K562 (cell line): ENCODE measurements around the gene RBM28. TPM values are rescaled to one million over a fixed set of nuclear protein-coding genes. Genes with fewer than 3 reads are reported as not detected.
A peak's percentile ranks its signal among the peaks of the same experiment; 100 is the strongest.

ENCODE experiments used
- ARHGAP35 ChIP-seq: fragments of 450-650 bp; IDR thresholded peaks from 2 replicates; pipeline ENCODE4 v1.6.1; 2018; ENCODE audit not compliant: partially characterized antibody
- CTBP1 ChIP-seq: fragments of 450-650 bp; IDR thresholded peaks from 2 replicates; pipeline ENCODE4 v1.6.1; 2016; ENCODE audit warnings: borderline replicate concordance
- ESRRA ChIP-seq: fragments of 450-650 bp; IDR thresholded peaks from 2 replicates; pipeline ENCODE4 v1.6.1; 2014; ENCODE audit warnings: low read depth, mild to moderate bottlenecking, moderate library complexity, borderline replicate concordance
- HLTF ChIP-seq: fragments of 450-650 bp; IDR thresholded peaks from 2 replicates; pipeline ENCODE4 v1.6.1; 2016
- MAFF ChIP-seq: IDR thresholded peaks from 2 replicates; pipeline ENCODE4 v1.6.1; 2012; ENCODE audit warnings: low read length, improper control_type of control experiment
- MAFK ChIP-seq: IDR thresholded peaks from 2 replicates; pipeline ENCODE4 v1.6.1; 2011; ENCODE audit warnings: low read length, improper control_type of control experiment
- MTA1 ChIP-seq: fragments of 450-650 bp; IDR thresholded peaks from 2 replicates; pipeline ENCODE4 v1.6.1; 2017; ENCODE audit warnings: borderline replicate concordance
- NFIC ChIP-seq: fragments of 450-650 bp; IDR thresholded peaks from 2 replicates; pipeline ENCODE4 v1.6.1; 2017; ENCODE audit warnings: mild to moderate bottlenecking, inconsistent platforms
- PRPF4 ChIP-seq: fragments of 200-400 bp; formaldehyde crosslinking; IDR thresholded peaks from one replicate; pipeline ENCODE4 v1.6.1; 2017; ENCODE audit warnings: low read length, low read depth, mild to moderate bottlenecking; ENCODE audit not compliant: insufficient read depth, poor library complexity, severe bottlenecking
- SAFB ChIP-seq: fragments of 200-400 bp; formaldehyde crosslinking; IDR thresholded peaks from 2 replicates; pipeline ENCODE4 v1.6.1; 2017; ENCODE audit warnings: low read depth, low read length, borderline replicate concordance
- SMARCE1 ChIP-seq: fragments of 450-650 bp; IDR thresholded peaks from 2 replicates; pipeline ENCODE4 v1.7.1; 2016; ENCODE audit warnings: mild to moderate bottlenecking
- TAL1 ChIP-seq: fragments of 450-650 bp; IDR thresholded peaks from 2 replicates; pipeline ENCODE4 v1.6.1; 2016; ENCODE audit warnings: mild to moderate bottlenecking
- TCF3 ChIP-seq: sonication (generic); formaldehyde crosslinking; IDR thresholded peaks from 2 replicates; pipeline ENCODE4 v1.4.0; 2020; ENCODE audit warnings: mild to moderate bottlenecking, missing genetic modification reagents
- ZNF408 ChIP-seq: fragments of 250-450 bp; sonication (Bioruptor Pico); IDR thresholded peaks from 2 replicates; pipeline ENCODE4 v1.4.0; 2020; ENCODE audit warnings: low read depth, mild to moderate bottlenecking, moderate library complexity
- polyA plus RNA-seq, 8 experiments: library from polyadenylated mRNA; depleted of rRNA in 4 of 8; stranded (reverse) in 5 of 8; unstranded in 3 of 8; fragments of >200 nt; fragmentation: Nextera tagmentation in 2 of 8; fragmentation: Illumina TruSeq in 1 of 8; extraction: Ambion mirVana in 2 of 8; extraction: Trizol in 1 of 8; gene quantifications; 2 replicates each; pipeline versions ENCODE4 v1.2.1 to v1.2.3, GENCODE V29; 2011 to 2014; ENCODE audit warnings: inconsistent platforms in 1 of 8, missing spikeins in 1 of 8
- total RNA-seq, 7 experiments: library from RNA; depleted of rRNA in 6 of 7; stranded (reverse); fragments of >200 nt in 6 of 7; fragmentation: Illumina TruSeq in 2 of 7; extraction: Trizol in 2 of 7; gene quantifications; 2 replicates each; pipeline versions ENCODE4 v1.2.1 to v1.2.3, GENCODE V29; 2011 to 2021; ENCODE audit warnings: low replicate concordance in 1 of 7
- TF ChIP-seq, protein P1 (sequence below): sonication (generic); formaldehyde crosslinking; IDR thresholded peaks from 2 replicates; pipeline ENCODE4 v1.8.0; 2022; ENCODE audit warnings: mild to moderate bottlenecking, missing genetic modification reagents
- TF ChIP-seq, protein P2 (sequence below): IDR thresholded peaks from 2 replicates; pipeline ENCODE4 v1.6.1; 2012; ENCODE audit warnings: low read depth, low read length, improper control_type of control experiment, borderline replicate concordance
- TF ChIP-seq, protein P3 (sequence below): fragments of 450-650 bp; IDR thresholded peaks from 2 replicates; pipeline ENCODE4 v1.6.1; 2016; ENCODE audit warnings: missing biosample characterization, missing genetic modification characterization
- TF ChIP-seq, protein P4 (sequence below): fragments of 450-650 bp; formaldehyde crosslinking; IDR thresholded peaks from 2 replicates; pipeline ENCODE4 v1.4.0; 2022; ENCODE audit warnings: missing genetic modification characterization
- TF ChIP-seq, protein P5 (sequence below), 2 experiments: fragments of 450-650 bp in 1 of 2; sonication (generic) in 1 of 2; formaldehyde crosslinking in 1 of 2; IDR thresholded peaks in 1 of 2; conservative IDR thresholded peaks in 1 of 2; 2 replicates each; pipeline versions ENCODE4 v1.6.1 to v1.8.1; 2016 to 2023; ENCODE audit warnings: mild to moderate bottlenecking in 2 of 2, moderate library complexity in 2 of 2, inconsistent platforms in 1 of 2, missing genetic modification reagents in 1 of 2
- TF ChIP-seq, protein P6 (sequence below): fragments of 200-800 bp; sonication (Bioruptor generic); IDR thresholded peaks from 2 replicates; pipeline ENCODE4 v1.6.1; 2017; ENCODE audit warnings: missing genetic modification characterization, missing compliant biosample characterization

Gene RBM28
- total and polyA plus RNA-seq, 9 of the 15 experiments (the other 6 are each of a cell fraction or from before 2014, with no cell fraction given), result 65.8 to 213 (median 138) TPM

DNA sequence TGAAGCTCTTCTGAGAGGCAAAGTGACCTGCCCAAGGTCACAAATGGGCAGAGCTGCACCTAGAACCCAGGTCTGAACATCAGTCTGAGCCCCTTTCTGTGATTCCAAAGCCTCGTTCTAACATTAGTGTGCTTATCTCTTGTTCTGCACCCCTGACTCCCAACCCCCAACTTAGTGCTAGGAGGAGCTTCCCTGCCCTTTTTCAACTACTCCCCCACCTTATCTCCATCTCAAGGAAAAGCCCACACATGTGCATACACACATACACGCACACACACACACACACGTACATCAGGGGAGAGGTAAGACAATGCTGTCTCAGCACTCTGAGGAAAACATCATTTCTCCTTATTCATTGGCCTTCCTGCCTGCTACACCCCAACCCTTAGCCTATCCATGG is 9.5 kb upstream of the RBM28 start (continued):
- TF ChIP-seq, protein P1, sequence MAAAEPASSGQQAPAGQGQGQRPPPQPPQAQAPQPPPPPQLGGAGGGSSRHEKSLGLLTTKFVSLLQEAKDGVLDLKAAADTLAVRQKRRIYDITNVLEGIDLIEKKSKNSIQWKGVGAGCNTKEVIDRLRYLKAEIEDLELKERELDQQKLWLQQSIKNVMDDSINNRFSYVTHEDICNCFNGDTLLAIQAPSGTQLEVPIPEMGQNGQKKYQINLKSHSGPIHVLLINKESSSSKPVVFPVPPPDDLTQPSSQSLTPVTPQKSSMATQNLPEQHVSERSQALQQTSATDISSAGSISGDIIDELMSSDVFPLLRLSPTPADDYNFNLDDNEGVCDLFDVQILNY (CRISPR knock-in tag), result 0 out of 2 replicates have a peak, but pooled peaks have one; percentile 23
- TF ChIP-seq ZNF408 (CRISPR knock-in tag) (no peak), TCF3 (CRISPR knock-in tag) (peak; percentile 72), MTA1 (peak; percentile 49; the same call in 1 of the 2 replicates), MAFK (peak; percentile 57), PRPF4 (no peak), ESRRA (peak; percentile 88), NFIC (peak; percentile 36; the same call in 1 of the 2 replicates), ARHGAP35 (peak; percentile 56), CTBP1 (peak; percentile 70; the same call in 1 of the 2 replicates), MAFF (peak; percentile 63; the same call in 1 of the 2 replicates), HLTF (0 out of 2 replicates have a peak, but pooled peaks have one; percentile 56), TAL1 (peak; percentile 59), SMARCE1 (peak; percentile 67), SAFB (no peak)
- TF ChIP-seq, protein P2, sequence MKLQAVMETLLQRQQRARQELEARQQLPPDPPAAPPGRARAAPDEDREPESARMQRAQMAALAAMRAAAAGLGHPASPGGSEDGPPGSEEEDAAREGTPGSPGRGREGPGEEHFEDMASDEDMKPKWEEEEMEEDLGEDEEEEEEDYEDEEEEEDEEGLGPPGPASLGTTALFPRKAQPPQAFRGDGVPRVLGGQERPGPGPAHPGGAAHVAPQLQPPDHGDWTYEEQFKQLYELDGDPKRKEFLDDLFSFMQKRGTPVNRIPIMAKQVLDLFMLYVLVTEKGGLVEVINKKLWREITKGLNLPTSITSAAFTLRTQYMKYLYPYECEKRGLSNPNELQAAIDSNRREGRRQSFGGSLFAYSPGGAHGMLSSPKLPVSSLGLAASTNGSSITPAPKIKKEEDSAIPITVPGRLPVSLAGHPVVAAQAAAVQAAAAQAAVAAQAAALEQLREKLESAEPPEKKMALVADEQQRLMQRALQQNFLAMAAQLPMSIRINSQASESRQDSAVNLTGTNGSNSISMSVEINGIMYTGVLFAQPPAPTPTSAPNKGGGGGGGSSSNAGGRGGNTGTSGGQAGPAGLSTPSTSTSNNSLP, result no peak
- TF ChIP-seq, protein P3, sequence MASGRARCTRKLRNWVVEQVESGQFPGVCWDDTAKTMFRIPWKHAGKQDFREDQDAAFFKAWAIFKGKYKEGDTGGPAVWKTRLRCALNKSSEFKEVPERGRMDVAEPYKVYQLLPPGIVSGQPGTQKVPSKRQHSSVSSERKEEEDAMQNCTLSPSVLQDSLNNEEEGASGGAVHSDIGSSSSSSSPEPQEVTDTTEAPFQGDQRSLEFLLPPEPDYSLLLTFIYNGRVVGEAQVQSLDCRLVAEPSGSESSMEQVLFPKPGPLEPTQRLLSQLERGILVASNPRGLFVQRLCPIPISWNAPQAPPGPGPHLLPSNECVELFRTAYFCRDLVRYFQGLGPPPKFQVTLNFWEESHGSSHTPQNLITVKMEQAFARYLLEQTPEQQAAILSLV (tag), result no peak
- TF ChIP-seq, protein P4, sequence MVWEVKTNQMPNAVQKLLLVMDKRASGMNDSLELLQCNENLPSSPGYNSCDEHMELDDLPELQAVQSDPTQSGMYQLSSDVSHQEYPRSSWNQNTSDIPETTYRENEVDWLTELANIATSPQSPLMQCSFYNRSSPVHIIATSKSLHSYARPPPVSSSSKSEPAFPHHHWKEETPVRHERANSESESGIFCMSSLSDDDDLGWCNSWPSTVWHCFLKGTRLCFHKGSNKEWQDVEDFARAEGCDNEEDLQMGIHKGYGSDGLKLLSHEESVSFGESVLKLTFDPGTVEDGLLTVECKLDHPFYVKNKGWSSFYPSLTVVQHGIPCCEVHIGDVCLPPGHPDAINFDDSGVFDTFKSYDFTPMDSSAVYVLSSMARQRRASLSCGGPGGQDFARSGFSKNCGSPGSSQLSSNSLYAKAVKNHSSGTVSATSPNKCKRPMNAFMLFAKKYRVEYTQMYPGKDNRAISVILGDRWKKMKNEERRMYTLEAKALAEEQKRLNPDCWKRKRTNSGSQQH (CRISPR knock-in tag), result 0 out of 2 replicates have a peak, but pooled peaks have one; percentile 27
- TF ChIP-seq, protein P5, sequence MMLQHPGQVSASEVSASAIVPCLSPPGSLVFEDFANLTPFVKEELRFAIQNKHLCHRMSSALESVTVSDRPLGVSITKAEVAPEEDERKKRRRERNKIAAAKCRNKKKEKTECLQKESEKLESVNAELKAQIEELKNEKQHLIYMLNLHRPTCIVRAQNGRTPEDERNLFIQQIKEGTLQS (IDR thresholded peaks at IDR 0.05), result no peak
- TF ChIP-seq, protein P5 (CRISPR knock-in tag; conservative IDR thresholded peaks at IDR 0.05), result no peak
- TF ChIP-seq, protein P6, sequence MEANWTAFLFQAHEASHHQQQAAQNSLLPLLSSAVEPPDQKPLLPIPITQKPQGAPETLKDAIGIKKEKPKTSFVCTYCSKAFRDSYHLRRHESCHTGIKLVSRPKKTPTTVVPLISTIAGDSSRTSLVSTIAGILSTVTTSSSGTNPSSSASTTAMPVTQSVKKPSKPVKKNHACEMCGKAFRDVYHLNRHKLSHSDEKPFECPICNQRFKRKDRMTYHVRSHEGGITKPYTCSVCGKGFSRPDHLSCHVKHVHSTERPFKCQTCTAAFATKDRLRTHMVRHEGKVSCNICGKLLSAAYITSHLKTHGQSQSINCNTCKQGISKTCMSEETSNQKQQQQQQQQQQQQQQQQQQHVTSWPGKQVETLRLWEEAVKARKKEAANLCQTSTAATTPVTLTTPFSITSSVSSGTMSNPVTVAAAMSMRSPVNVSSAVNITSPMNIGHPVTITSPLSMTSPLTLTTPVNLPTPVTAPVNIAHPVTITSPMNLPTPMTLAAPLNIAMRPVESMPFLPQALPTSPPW (CRISPR knock-in tag), result peak; percentile 57; the same call in 1 of the 2 replicates
